ENCODE results near the gene RIMOC1. TPM values are rescaled to one million over a fixed set of nuclear protein-coding genes. Genes with fewer than 3 reads are reported as not detected.

Gene RIMOC1
- total RNA-seq, 1 donor from 2014 or later = 12.9 TPM

GRCh38 chr5:41883243-41883642, 20.9 kb upstream of the RIMOC1 start:
- no peak for ATAC-seq
- intact Hi-C loops (cut with DNase I) = no loop called here
- DNase-seq (ENCODE audit: missing footprints) = no peak

- intact Hi-C loops (cut with DNase I) = no loop called here
- no peak for DNase-seq (ENCODE audit: missing footprints)
- ATAC-seq = no peak
Measured at GRCh38 chr5:41883936-41884335, 20.2 kb upstream of the RIMOC1 start.

- intact Hi-C loops (cut with DNase I) = no loop called here
- ATAC-seq (no peak), DNase-seq (ENCODE audit: missing footprints) (no peak)
Measured at GRCh38 chr5:41885286-41885685, 18.9 kb upstream of the RIMOC1 start.

- intact Hi-C loops (cut with DNase I) = no loop called here
- no peak for ATAC-seq
Measured at GRCh38 chr5:41891066-41891707, 13.0 kb upstream of the RIMOC1 start.

GRCh38 chr5:41892031-41892430, 12.1 kb upstream of the RIMOC1 start:
- ATAC-seq (no peak), DNase-seq (ENCODE audit: missing footprints) (no peak)
- intact Hi-C loops (cut with DNase I) = no loop called here

More at GRCh38 chr5:41891066-41891707, 13.0 kb upstream of the RIMOC1 start:
- DNase-seq (ENCODE audit: missing footprints) = no peak

- intact Hi-C loops (cut with DNase I) = no loop called here
- DNase-seq (ENCODE audit: missing footprints) = no peak
- ATAC-seq = no peak
Measured at GRCh38 chr5:41893074-41893851, 10.9 kb upstream of the RIMOC1 start.

GRCh38 chr5:41896230-41896629, 7.9 kb upstream of the RIMOC1 start:
- ATAC-seq (no peak), DNase-seq (ENCODE audit: missing footprints) (no peak)
- intact Hi-C loops (cut with DNase I) = no loop called here

- intact Hi-C loops (cut with DNase I) = no loop called here
- DNase-seq (ENCODE audit: missing footprints) (no peak), ATAC-seq (no peak)
Measured at GRCh38 chr5:41903382-41903891, 707 bp upstream of the RIMOC1 start.

- ATAC-seq (no peak), DNase-seq (ENCODE audit: missing footprints) (no peak)
- intact Hi-C loops (cut with DNase I) = no loop called here
Measured at GRCh38 chr5:41906151-41906550, 2.0 kb downstream of the RIMOC1 start.

- no peak for ATAC-seq
- no peak for DNase-seq (ENCODE audit: missing footprints)
- intact Hi-C loops (cut with DNase I) = no loop called here
Measured at GRCh38 chr5:41908374-41909079, 4.4 kb downstream of the RIMOC1 start.

GRCh38 chr5:41918105-41918504, 14.0 kb downstream of the RIMOC1 start:
- DNase-seq (ENCODE audit: missing footprints) (no peak), ATAC-seq (no peak)
- intact Hi-C loops (cut with DNase I) = no loop called here

- no peak for DNase-seq (ENCODE audit: missing footprints)
- ATAC-seq = no peak
- intact Hi-C loops (cut with DNase I) = loop anchor here (10.0 kb wide), 1 partner anchor 674 kb away; no protein-coding TSS in a partner anchor
Measured at GRCh38 chr5:41921166-41921565, 17.0 kb downstream of the RIMOC1 start.

- no peak for DNase-seq (ENCODE audit: missing footprints)
- intact Hi-C loops (cut with DNase I) = loop anchor here (10.0 kb wide), 1 partner anchor 673 kb away; no protein-coding TSS in a partner anchor
Measured at GRCh38 chr5:41921874-41922273, 17.7 kb downstream of the RIMOC1 start.

GRCh38 chr5:41924526-41924871, 20.4 kb downstream of the RIMOC1 start:
- intact Hi-C loops (cut with DNase I) = loop anchor here (2.0 to 10.0 kb wide), 3 partner anchors 20 to 670 kb away; partner anchors contain the start of gene RIMOC1
- DNase-seq (ENCODE audit: missing footprints) = no peak
- ATAC-seq = no peak

More at GRCh38 chr5:41921874-41922273, 17.7 kb downstream of the RIMOC1 start:
- no peak for ATAC-seq

- ATAC-seq (peak; percentile 99), DNase-seq (ENCODE audit: missing footprints) (peak; percentile 94)
- intact Hi-C loops (cut with DNase I) = loop anchor here (2.0 to 10.0 kb wide), 4 partner anchors 20 to 842 kb away; partner anchors contain the start of gene RIMOC1
Measured at GRCh38 chr5:41924872-41925554, 20.9 kb downstream of the RIMOC1 start, which contains the start of gene FBXO4. FBXO4 (plus strand) TSS chr5:41925281; CDS start chr5:41925310, 29 bp downstream.

- intact Hi-C loops (cut with DNase I) = loop anchor here (2.0 to 10.0 kb wide), 4 partner anchors 21 to 842 kb away; partner anchors contain the start of gene RIMOC1
- ATAC-seq = peak; percentile 38
- DNase-seq (ENCODE audit: missing footprints) = peak; percentile 75
Measured at GRCh38 chr5:41925555-41925951, 21.4 kb downstream of the RIMOC1 start.

- ATAC-seq (no peak), DNase-seq (ENCODE audit: missing footprints) (no peak)
- intact Hi-C loops (cut with DNase I) = loop anchor here (5.0 to 10.0 kb wide), 2 partner anchors 667 to 840 kb away; no protein-coding TSS in a partner anchor
Measured at GRCh38 chr5:41927604-41928003, 23.5 kb downstream of the RIMOC1 start.

GRCh38 chr5:41929035-41929434, 24.9 kb downstream of the RIMOC1 start:
- intact Hi-C loops (cut with DNase I) = loop anchor here (5.0 to 10.0 kb wide), 2 partner anchors 666 to 838 kb away; no protein-coding TSS in a partner anchor
- ATAC-seq = no peak
- DNase-seq (ENCODE audit: missing footprints) = no peak
